Cerebellar cortex (tissue), 1 donor: ENCODE data around the gene SH2D2A.
"Not testable (repeated sequence)": the region's sequence is repeated elsewhere in the genome, so short reads cannot be mapped to it uniquely, and the experiment has no call there.

Source experiments
- DNase-seq: peaks from one replicate; pipeline ENCODE4 v3.0.0-alpha.2; 2015; ENCODE audit warnings: low spot score

SH2D2A gene

GRCh38 chr1:156768610-156769295 is 47.9 kb downstream of the SH2D2A start:
- no peak for DNase-seq

GRCh38 chr1:156767879-156768604 is 48.6 kb downstream of the SH2D2A start:
- peak; percentile 42 for DNase-seq

- DNase-seq: peak; percentile 100
Observed at GRCh38 chr1:156767101-156767878, 49.4 kb downstream of the SH2D2A start, which contains the start of gene PRCC. Gene PRCC, plus strand, starts transcription at chr1:156767535. Its CDS starts 237 bp downstream, at chr1:156767772.

- DNase-seq: peak; percentile 56
Observed at GRCh38 chr1:156766298-156767100, 50.1 kb downstream of the SH2D2A start.

GRCh38 chr1:156765666-156766065 is 51.0 kb downstream of the SH2D2A start:
- no peak for DNase-seq

GRCh38 chr1:156765136-156765535 is 51.5 kb downstream of the SH2D2A start:
- DNase-seq: not testable (repeated sequence)

- DNase-seq: no peak
Observed at GRCh38 chr1:156760796-156761104, 55.9 kb downstream of the SH2D2A start.

- peak; percentile 89 for DNase-seq
Observed at GRCh38 chr1:156760092-156760795, 56.4 kb downstream of the SH2D2A start.

GRCh38 chr1:156757572-156758253 is 58.9 kb downstream of the SH2D2A start:
- not testable (repeated sequence) for DNase-seq

- DNase-seq: no peak
Observed at GRCh38 chr1:156756355-156756754, 60.3 kb downstream of the SH2D2A start.
